Endothelial cell of umbilical vein (primary cell): ENCODE data around the gene CTBP1. TPM values are rescaled to one million over a fixed set of nuclear protein-coding genes. Genes with fewer than 3 reads are reported as not detected.

Experiments
- BruUV-seq: library from RNA; stranded (reverse); fragments of 400-500 nt; replicated peaks from 2 replicates; lab custom pipeline; 2021; lab: Mats Ljungman, UMichigan
- CTCF ChIA-PET: fragments of 300-600, 350-600 bp; sonication (Branson Sonifier 250); formaldehyde crosslinking; loops from one replicate; lab custom pipeline; 2021; ENCODE audit warnings: antibody characterized with exemption, inconsistent platforms; lab: Charles Lee
- POLR2A ChIA-PET: fragments of 300-600, 350-600 bp; sonication (Branson Sonifier 250); formaldehyde crosslinking; loops from one replicate; lab custom pipeline; 2021; ENCODE audit warnings: antibody characterized with exemption, inconsistent platforms; lab: Charles Lee
- DNase-seq: peaks from one replicate; pipeline ENCODE4 v3.0.0-alpha.2; 2011; ENCODE audit warnings: low read depth, low spot score
- FAIRE-seq: peaks from 2 replicates; lab custom pipeline; 2011; peaks lifted over from hg19 to GRCh38; lab: Jason Lieb, UNC
- H2AFZ ChIP-seq: 2 replicates; pipeline ENCODE4 v1.6.0; 2012; ENCODE audit warnings: low read depth, low read length, control low read depth, inconsistent platforms
- H3K27ac ChIP-seq: 2 replicates; pipeline ENCODE4 v1.5.1; 2011; ENCODE audit warnings: low read depth, mild to moderate bottlenecking, control low read depth, low read length, moderate library complexity; ENCODE audit not compliant: insufficient read depth
- H3K27me3 ChIP-seq, 2 experiments: 2 replicates each; pipeline versions ENCODE4 v1.6.0 to v1.6.1; 2011; ENCODE audit warnings: low read length in 2 of 2, mixed read lengths in 1 of 2; ENCODE audit not compliant: control insufficient read depth in 2 of 2, insufficient read depth in 2 of 2
- H3K36me3 ChIP-seq, 2 experiments: 2 replicates in 1 of 2; 3 replicates in 1 of 2; pipeline ENCODE4 v1.5.1; 2011; ENCODE audit warnings: low read length in 2 of 2, mild to moderate bottlenecking in 1 of 2, moderate library complexity in 1 of 2; ENCODE audit not compliant: control insufficient read depth in 2 of 2, insufficient read depth in 2 of 2; ENCODE audit errors: extremely low read depth in 1 of 2
- H3K4me1 ChIP-seq: 3 replicates; pipeline ENCODE4 v1.5.1; 2011; ENCODE audit warnings: mild to moderate bottlenecking, low read length; ENCODE audit not compliant: control insufficient read depth, insufficient read depth; ENCODE audit errors: extremely low read depth
- H3K4me2 ChIP-seq: 2 replicates; pipeline ENCODE4 v1.6.1; 2011; ENCODE audit warnings: low read length, control low read depth, mixed read lengths; ENCODE audit not compliant: insufficient read depth
- H3K4me3 ChIP-seq, 3 experiments: fragments of 200-600 bp in 1 of 3; sonication (generic), shearing (Covaris generic) in 1 of 3; replicated peaks in 1 of 3; 2 replicates each; pipeline ENCODE4 v1.5.1; 2011 to 2016; ENCODE audit warnings: control low read depth in 3 of 3, low read length in 3 of 3, mild to moderate bottlenecking in 2 of 3, inconsistent platforms in 1 of 3, low read depth in 1 of 3, moderate library complexity in 1 of 3; ENCODE audit not compliant: insufficient read depth in 1 of 3
- H3K79me2 ChIP-seq: 2 replicates; pipeline ENCODE4 v1.6.0; 2012; ENCODE audit warnings: low read length, inconsistent platforms; ENCODE audit not compliant: control insufficient read depth, insufficient read depth
- H3K9ac ChIP-seq: replicated peaks from 2 replicates; pipeline ENCODE3; 2011; ENCODE audit warnings: low read length, control low read depth; ENCODE audit not compliant: insufficient read depth; ENCODE audit errors: extremely low read depth
- H3K9me1 ChIP-seq: replicated peaks from 3 replicates; pipeline ENCODE4 v1.6.0; 2011; ENCODE audit warnings: mild to moderate bottlenecking, low read length; ENCODE audit not compliant: control insufficient read depth, insufficient read depth; ENCODE audit errors: extremely low read depth
- H3K9me3 ChIP-seq: replicated peaks from 2 replicates; pipeline ENCODE4 v1.5.1; 2012; ENCODE audit warnings: low read length, inconsistent platforms; ENCODE audit not compliant: control insufficient read depth, insufficient read depth
- H4K20me1 ChIP-seq: replicated peaks from 2 replicates; pipeline ENCODE3; 2011; ENCODE audit warnings: mild to moderate bottlenecking, low read length; ENCODE audit not compliant: control insufficient read depth, insufficient read depth; ENCODE audit errors: extremely low read depth
- CTCF ChIP-seq, 2 donors: IDR thresholded peaks; 1 replicate in 1 of 2; 2 replicates in 1 of 2; pipeline ENCODE4 v1.5.1; 2011; ENCODE audit warnings: low read length in 2 of 2, mild to moderate bottlenecking in 2 of 2, moderate library complexity in 2 of 2, control low read depth in 1 of 2, inconsistent platforms in 1 of 2, low read depth in 1 of 2; ENCODE audit not compliant: insufficient read depth in 1 of 2; ENCODE audit errors: extremely low read depth in 1 of 2
- EZH2 ChIP-seq: IDR thresholded peaks from 2 replicates; pipeline ENCODE4 v1.6.1; 2012; ENCODE audit warnings: borderline replicate concordance, low read depth, mild to moderate bottlenecking, moderate library complexity, low read length, inconsistent platforms; ENCODE audit not compliant: severe bottlenecking
- FOS ChIP-seq: IDR thresholded peaks from 2 replicates; pipeline ENCODE4 v1.6.1; 2011; ENCODE audit warnings: mild to moderate bottlenecking, low read length, moderate library complexity, borderline replicate concordance; ENCODE audit not compliant: insufficient read depth
- GATA2 ChIP-seq: IDR thresholded peaks from 2 replicates; pipeline ENCODE4 v1.7.0; 2011; ENCODE audit warnings: low read depth, mild to moderate bottlenecking, moderate library complexity, mixed read lengths, low read length; ENCODE audit not compliant: insufficient read length, insufficient read depth
- JUN ChIP-seq: IDR thresholded peaks from 2 replicates; pipeline ENCODE4 v1.6.1; 2011; ENCODE audit warnings: borderline replicate concordance, low read depth; ENCODE audit not compliant: insufficient read length, insufficient read depth
- MAX ChIP-seq: IDR thresholded peaks from 2 replicates; pipeline ENCODE4 v1.6.1; 2011; ENCODE audit not compliant: insufficient read depth, insufficient read length
- MYC ChIP-seq: IDR thresholded peaks from one replicate; pipeline ENCODE4 v1.6.1; 2011; ENCODE audit warnings: mild to moderate bottlenecking, low read depth, low read length
- POLR2A ChIP-seq: IDR thresholded peaks from 2 replicates; pipeline ENCODE4 v1.6.1; 2012; ENCODE audit warnings: low read depth, mild to moderate bottlenecking, control low read depth, low read length
- POLR2AphosphoS5 ChIP-seq: IDR thresholded peaks from 2 replicates; pipeline ENCODE4 v1.6.1; 2012; ENCODE audit warnings: low read depth, mild to moderate bottlenecking, control low read depth, low read length, moderate library complexity; ENCODE audit not compliant: insufficient read depth
- dilution Hi-C: fragments of 300-500 bp; cut with MboI; formaldehyde crosslinking; loops from one replicate; pipeline ENCODE4 v1.15.0; 2019; ENCODE audit warnings: low sequenced_read_pairs; ENCODE audit not compliant: extremely low pct_ligation_motif_present
- intact Hi-C: fragments of 100-400 bp; cut with micrococcal nuclease; formaldehyde crosslinking; loops from one replicate; pipeline ENCODE4 v1.10.0; 2022
- polyA plus RNA-seq, 4 experiments: library from polyadenylated mRNA; depleted of rRNA in 3 of 4; stranded (reverse) in 3 of 4; unstranded in 1 of 4; fragments of >200 nt; gene quantifications; 2 replicates each; pipeline versions ENCODE4 v1.2.1 to v1.2.3, GENCODE V29; 2011 to 2012; ENCODE audit warnings: missing spikeins in 1 of 4
- total RNA-seq: library from RNA; stranded (reverse); gene quantifications from 2 replicates; pipeline ENCODE4 v1.2.3, GENCODE V29; 2021

Gene CTBP1
- total and polyA plus RNA-seq, 2 donors (not counting 3 experiments of a cell fraction or from before 2014, with no cell fraction given), result 165 to 167 TPM

GRCh38 chr4:1229117-1229849 lies 19.6 kb downstream of the CTBP1 start:
- Histone ChIP-seq H3K9ac (no peak overlapping the region), H3K27me3 (no peaks in the 10 kb centered on the region), H3K9me3 (no peaks in the 10 kb centered on the region), H3K36me3 (peaks cover 5 to 55% of the 10 kb centered on the region in 2 experiments), H3K27ac (no peak overlapping the region), H3K9me1 (no peaks in the 10 kb centered on the region), H3K4me2 (no peak overlapping the region), H2AFZ (no peak overlapping the region), H3K4me1 (peaks cover 16% of the 10 kb centered on the region), H3K79me2 (peaks cover 4% of the 10 kb centered on the region), H3K4me3 (no peak overlapping the region), H4K20me1 (no peaks in the 10 kb centered on the region)
- POLR2A ChIA-PET, result no interaction called here
- intact Hi-C loops, result no loop called here
- DNase-seq (no peak), FAIRE-seq (no peak)
- CTCF ChIA-PET, result no interaction called here
- no TSS peak for BruUV-seq
- TF ChIP-seq FOS, result no peak
- TF ChIP-seq GATA2, result no peak
- no peak for TF ChIP-seq POLR2AphosphoS5
- no peak for TF ChIP-seq POLR2A
- TF ChIP-seq JUN, result no peak
- no peak for TF ChIP-seq EZH2
- TF ChIP-seq CTCF (IDR thresholded peaks at IDR 0.05; ENCODE audit: extremely low read depth in 1 of 2, insufficient read depth in 1 of 2, low read depth in 1 of 2, low read length in 2 of 2), result no peak
- TF ChIP-seq MYC, result no peak
- no peak for TF ChIP-seq MAX
- dilution Hi-C loops, result no loop called here
